A673 (cell line): ENCODE measurements around the gene PTPMT1.

ENCODE experiments used
- EZH2 ChIP-seq: fragments of 200-600 bp; sonication (generic); IDR thresholded peaks from 2 replicates; pipeline ENCODE4 v1.6.1; 2017; ENCODE audit warnings: borderline replicate concordance, low read depth, mild to moderate bottlenecking, mixed read lengths, antibody characterized with exemption, low read length; ENCODE audit not compliant: poor library complexity, severe bottlenecking
- TF ChIP-seq, protein P1 (sequence below): fragments of 300-800, 200-600 bp; sonication (generic); conservative IDR thresholded peaks from 2 replicates; pipeline ENCODE4 v1.5.1; 2017; ENCODE audit warnings: low read depth, mild to moderate bottlenecking, antibody characterized with exemption, low read length, moderate library complexity, mixed read lengths

DNA sequence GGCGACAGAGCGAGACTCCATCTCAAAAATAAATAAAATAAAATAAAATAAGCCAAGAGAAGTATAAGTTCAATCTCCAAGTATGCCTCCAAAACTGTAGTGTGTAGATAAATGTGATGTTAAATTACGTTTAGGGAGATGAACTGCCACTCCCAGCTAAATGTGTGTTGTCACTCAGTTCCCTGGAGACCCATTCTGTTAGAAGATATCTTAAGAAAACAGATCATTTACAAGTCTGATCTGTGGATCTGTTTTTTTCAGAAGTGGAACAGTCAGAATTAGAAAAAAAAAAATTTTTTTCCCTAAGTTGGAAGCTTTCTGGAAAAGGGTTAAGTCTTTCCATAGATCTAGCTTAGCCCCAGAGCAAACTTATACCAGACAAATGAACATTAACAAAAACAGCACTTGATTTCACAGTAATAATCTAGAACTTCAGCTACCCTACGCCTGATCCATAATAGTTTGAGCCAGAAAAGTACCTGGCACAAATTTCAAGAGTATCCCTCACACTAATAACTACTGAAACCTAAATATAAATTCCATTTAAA is 30.6 kb upstream of the PTPMT1 start:
- TF ChIP-seq, protein P1, sequence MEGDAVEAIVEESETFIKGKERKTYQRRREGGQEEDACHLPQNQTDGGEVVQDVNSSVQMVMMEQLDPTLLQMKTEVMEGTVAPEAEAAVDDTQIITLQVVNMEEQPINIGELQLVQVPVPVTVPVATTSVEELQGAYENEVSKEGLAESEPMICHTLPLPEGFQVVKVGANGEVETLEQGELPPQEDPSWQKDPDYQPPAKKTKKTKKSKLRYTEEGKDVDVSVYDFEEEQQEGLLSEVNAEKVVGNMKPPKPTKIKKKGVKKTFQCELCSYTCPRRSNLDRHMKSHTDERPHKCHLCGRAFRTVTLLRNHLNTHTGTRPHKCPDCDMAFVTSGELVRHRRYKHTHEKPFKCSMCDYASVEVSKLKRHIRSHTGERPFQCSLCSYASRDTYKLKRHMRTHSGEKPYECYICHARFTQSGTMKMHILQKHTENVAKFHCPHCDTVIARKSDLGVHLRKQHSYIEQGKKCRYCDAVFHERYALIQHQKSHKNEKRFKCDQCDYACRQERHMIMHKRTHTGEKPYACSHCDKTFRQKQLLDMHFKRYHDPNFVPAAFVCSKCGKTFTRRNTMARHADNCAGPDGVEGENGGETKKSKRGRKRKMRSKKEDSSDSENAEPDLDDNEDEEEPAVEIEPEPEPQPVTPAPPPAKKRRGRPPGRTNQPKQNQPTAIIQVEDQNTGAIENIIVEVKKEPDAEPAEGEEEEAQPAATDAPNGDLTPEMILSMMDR = no peak
- TF ChIP-seq EZH2 = no peak
